ENCODE data around the gene BCAP29.
"Not testable (repeated sequence)": the region's sequence is repeated elsewhere in the genome, so short reads cannot be mapped to it uniquely, and the experiment has no call there.

The BCAP29 gene

GRCh38 chr7:107628461-107629064 is 48.5 kb downstream of the BCAP29 start:
- Histone ChIP-seq H3K27me3 (replicated peaks; ENCODE audit: control insufficient read depth, insufficient read depth, low read length) (no peaks in the 10 kb centered on the region), H3K4me3 (replicated peaks; ENCODE audit: low read depth, low read length) (no peak overlapping the region), H3K36me3 (ENCODE audit: control insufficient read depth, insufficient read depth, low read length) (no peaks in the 10 kb centered on the region)
- no peak for TF ChIP-seq CTCF (IDR thresholded peaks at IDR 0.05; ENCODE audit: insufficient read depth, low read length, poor library complexity, severe bottlenecking)
- no peak for DNase-seq (ENCODE audit: extremely low read depth, insufficient read length)

GRCh38 chr7:107630342-107630741 is 50.3 kb downstream of the BCAP29 start:
- H3K36me3 ChIP-seq (ENCODE audit: control insufficient read depth, insufficient read depth, low read length) = no peaks in the 10 kb centered on the region
- no peak overlapping the region for H3K4me3 ChIP-seq (replicated peaks; ENCODE audit: low read depth, low read length)
- no peak for DNase-seq (ENCODE audit: extremely low read depth, insufficient read length)
- H3K27me3 ChIP-seq (replicated peaks; ENCODE audit: control insufficient read depth, insufficient read depth, low read length) = no peaks in the 10 kb centered on the region
- no peak for TF ChIP-seq CTCF (IDR thresholded peaks at IDR 0.05; ENCODE audit: insufficient read depth, low read length, poor library complexity, severe bottlenecking)

GRCh38 chr7:107631588-107632491 is 51.8 kb downstream of the BCAP29 start:
- no peak for TF ChIP-seq CTCF (IDR thresholded peaks at IDR 0.05; ENCODE audit: insufficient read depth, low read length, poor library complexity, severe bottlenecking)
- H3K36me3 ChIP-seq (ENCODE audit: control insufficient read depth, insufficient read depth, low read length) = no peaks in the 10 kb centered on the region
- H3K27me3 ChIP-seq (replicated peaks; ENCODE audit: control insufficient read depth, insufficient read depth, low read length) = no peaks in the 10 kb centered on the region
- no peak overlapping the region for H3K4me3 ChIP-seq (replicated peaks; ENCODE audit: low read depth, low read length)
- no peak for DNase-seq (ENCODE audit: extremely low read depth, insufficient read length)

- Histone ChIP-seq H3K36me3 (ENCODE audit: control insufficient read depth, insufficient read depth, low read length) (no peaks in the 10 kb centered on the region), H3K27me3 (replicated peaks; ENCODE audit: control insufficient read depth, insufficient read depth, low read length) (no peaks in the 10 kb centered on the region), H3K4me3 (replicated peaks; ENCODE audit: low read depth, low read length) (no peak overlapping the region)
- no peak for DNase-seq (ENCODE audit: extremely low read depth, insufficient read length)
- TF ChIP-seq CTCF (IDR thresholded peaks at IDR 0.05; ENCODE audit: insufficient read depth, low read length, poor library complexity, severe bottlenecking) = no peak
These were observed 52.4 kb downstream of the BCAP29 start for GRCh38 chr7:107632492-107632865.

- H3K36me3 ChIP-seq (ENCODE audit: control insufficient read depth, insufficient read depth, low read length) = no peaks in the 10 kb centered on the region
- H3K27me3 ChIP-seq (replicated peaks; ENCODE audit: control insufficient read depth, insufficient read depth, low read length) = no peaks in the 10 kb centered on the region
- no peak overlapping the region for H3K4me3 ChIP-seq (replicated peaks; ENCODE audit: low read depth, low read length)
- no peak for TF ChIP-seq CTCF (IDR thresholded peaks at IDR 0.05; ENCODE audit: insufficient read depth, low read length, poor library complexity, severe bottlenecking)
- peak; percentile 76 for DNase-seq (ENCODE audit: extremely low read depth, insufficient read length)
These were observed 58.5 kb downstream of the BCAP29 start for GRCh38 chr7:107638594-107638993.

GRCh38 chr7:107639070-107639469 is 59.0 kb downstream of the BCAP29 start:
- H3K4me3 ChIP-seq (replicated peaks; ENCODE audit: low read depth, low read length); H3K27me3 ChIP-seq (replicated peaks; ENCODE audit: control insufficient read depth, insufficient read depth, low read length); H3K36me3 ChIP-seq (ENCODE audit: control insufficient read depth, insufficient read depth, low read length); DNase-seq (ENCODE audit: extremely low read depth, insufficient read length): not testable (repeated sequence)

Data from GM06990 (cell line).